Astrocyte of the hippocampus (primary cell): ENCODE data around the gene TSEN34.
A peak's percentile ranks its signal among the peaks of the same experiment; 100 is the strongest.
"Not testable (repeated sequence)": the region's sequence is repeated elsewhere in the genome, so short reads cannot be mapped to it uniquely, and the experiment has no call there.

ENCODE experiments used
- DNase-seq: peaks from one replicate; pipeline ENCODE4 v3.0.0; 2011; ENCODE audit warnings: low read depth, low spot score

The TSEN34 gene

DNA sequence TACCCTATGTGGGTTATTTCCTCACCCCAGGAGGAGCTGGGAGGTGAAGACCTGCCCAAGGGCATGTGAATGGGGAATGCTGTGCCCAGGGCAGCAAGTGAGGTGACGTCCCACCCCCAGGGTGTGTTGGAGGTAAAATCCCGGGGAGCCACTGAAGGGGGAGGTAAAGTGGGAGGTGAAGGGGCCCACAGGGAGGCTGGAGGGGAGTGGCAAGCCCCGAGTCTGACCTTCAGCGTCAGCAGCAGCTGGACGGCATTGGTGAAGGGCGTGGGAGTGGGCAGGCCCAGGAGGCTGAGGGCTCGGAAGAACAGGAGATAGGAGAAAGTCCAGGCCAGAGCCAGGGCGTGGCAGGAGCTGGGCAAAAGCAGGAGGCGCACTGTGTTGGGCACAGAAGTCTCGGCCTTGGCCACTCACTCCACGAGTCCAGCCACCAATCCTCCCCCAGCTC, 4.2 kb upstream of the TSEN34 start:
- DNase-seq: no peak

- DNase-seq: peak; percentile 63
These were observed 2.8 kb upstream of the TSEN34 start for GRCh38 chr19:54188215-54188871.

GRCh38 chr19:54189145-54189734, 1.9 kb upstream of the TSEN34 start, which contains the start of gene MBOAT7:
MBOAT7 (minus strand) TSS chr19:54189580; CDS start chr19:54188508, 1,072 bp downstream.
- no peak for DNase-seq

GRCh38 chr19:54189735-54190502, 1.2 kb upstream of the TSEN34 start:
- DNase-seq: peak; percentile 100

GRCh38 chr19:54190503-54191010, 551 bp upstream of the TSEN34 start:
- DNase-seq: peak; percentile 100

DNA sequence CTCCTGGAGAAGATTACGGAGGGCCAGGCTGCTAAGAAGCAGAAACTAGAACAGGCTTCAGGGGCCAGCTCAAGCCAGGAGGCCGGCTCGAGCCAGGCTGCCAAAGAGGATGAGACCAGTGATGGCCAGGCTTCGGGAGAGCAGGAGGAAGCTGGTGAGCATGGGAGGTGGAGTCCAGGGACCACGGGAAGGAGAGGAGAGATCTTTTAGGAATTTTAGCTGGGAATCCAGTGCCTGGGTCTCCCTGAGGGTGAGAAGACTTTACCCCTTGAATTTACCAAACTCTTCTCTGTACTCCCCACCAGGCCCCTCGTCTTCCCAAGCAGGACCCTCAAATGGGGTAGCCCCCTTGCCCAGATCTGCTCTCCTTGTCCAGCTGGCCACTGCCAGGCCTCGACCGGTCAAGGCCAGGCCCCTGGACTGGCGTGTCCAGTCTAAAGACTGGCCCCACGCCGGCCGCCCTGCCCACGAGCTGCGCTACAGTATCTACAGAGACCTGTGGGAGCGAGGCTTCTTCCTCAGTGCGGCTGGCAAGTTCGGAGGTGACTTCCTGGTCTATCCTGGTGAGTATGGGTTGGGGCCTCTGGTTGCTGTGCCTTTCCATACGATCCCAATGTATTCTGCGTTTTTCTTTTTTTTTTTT, 824 bp downstream of the TSEN34 start:
- no peak for DNase-seq

DNA sequence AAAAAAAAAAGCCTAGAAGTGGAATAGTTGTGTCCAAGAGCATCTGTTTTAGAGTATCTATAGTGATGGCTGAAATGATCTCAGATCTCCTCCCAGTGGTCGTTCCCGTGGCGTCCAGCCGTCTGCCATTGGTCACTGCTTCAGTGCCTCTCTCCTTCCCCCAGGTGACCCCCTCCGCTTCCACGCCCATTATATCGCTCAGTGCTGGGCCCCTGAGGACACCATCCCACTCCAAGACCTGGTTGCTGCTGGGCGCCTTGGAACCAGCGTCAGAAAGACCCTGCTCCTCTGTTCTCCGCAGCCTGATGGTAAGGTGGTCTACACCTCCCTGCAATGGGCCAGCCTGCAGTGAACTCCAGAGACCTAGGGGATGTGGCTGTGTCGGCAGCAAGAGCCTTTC, 1.9 kb downstream of the TSEN34 start:
- no peak for DNase-seq

GRCh38 chr19:54194463-54194862, 3.4 kb downstream of the TSEN34 start:
- not testable (repeated sequence) for DNase-seq

DNA sequence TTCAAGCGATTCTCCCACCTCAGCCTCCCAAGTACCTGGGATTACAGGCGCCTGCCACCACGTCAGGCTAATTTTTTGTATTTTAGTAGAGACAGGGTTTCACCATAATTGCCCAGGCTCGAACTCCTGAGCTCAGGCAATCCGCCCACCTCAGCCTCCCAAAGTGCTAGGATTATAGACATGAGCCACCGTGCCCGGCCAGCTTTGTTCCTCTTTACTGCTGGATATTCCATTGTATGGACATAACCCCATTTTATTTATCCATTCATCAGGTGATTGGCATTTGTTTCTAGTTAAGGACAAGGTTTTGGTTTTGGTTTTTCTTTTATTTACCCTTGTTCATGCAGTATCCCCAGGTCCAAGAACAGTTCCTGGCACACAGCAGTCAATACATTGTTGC, 5.4 kb downstream of the TSEN34 start:
- no peak for DNase-seq

DNA sequence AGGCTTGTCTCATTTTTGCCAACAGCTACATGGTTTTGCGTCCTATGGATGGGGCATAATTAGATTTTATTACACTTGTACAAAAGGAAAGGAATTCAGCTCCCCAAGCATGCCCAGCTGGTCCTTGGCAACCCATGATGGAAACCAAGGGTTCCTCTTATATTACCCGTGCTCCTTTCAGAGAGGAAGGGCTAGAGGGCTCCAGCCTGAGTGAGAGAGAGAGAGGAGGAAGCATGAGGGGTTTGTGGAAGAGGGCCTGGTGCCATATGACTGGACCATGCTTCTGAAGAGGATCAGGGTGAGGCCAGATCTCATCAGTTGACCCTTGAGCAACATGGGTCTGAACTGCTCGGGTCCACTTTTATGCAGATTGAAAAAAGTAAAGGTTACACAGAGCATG, 6.0 kb downstream of the TSEN34 start:
- DNase-seq: no peak

- DNase-seq: no peak
These were observed 8.3 kb downstream of the TSEN34 start for GRCh38 chr19:54199401-54199800.

DNA sequence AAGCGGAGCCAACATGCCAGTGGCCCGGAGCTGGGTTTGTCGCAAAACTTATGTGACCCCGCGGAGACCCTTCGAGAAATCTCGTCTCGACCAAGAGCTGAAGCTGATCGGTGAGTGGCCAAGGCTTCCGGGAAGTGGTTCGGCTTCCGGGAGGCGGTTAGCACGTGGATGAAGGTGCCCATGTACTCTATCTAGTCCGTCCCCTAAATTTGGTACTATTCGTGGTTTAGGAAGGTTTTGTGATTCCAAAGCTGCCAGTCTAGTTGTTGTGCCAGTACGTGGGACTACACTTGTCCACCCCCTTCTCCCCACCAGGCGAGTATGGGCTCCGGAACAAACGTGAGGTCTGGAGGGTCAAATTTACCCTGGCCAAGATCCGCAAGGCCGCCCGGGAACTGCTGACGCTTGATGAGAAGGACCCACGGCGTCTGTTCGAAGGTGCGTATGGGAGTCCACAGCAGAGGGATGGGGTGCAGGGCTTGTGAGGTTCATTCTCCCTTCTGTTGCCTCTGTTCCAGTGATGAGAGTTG, 10.1 kb downstream of the TSEN34 start:
- no peak for DNase-seq

DNA sequence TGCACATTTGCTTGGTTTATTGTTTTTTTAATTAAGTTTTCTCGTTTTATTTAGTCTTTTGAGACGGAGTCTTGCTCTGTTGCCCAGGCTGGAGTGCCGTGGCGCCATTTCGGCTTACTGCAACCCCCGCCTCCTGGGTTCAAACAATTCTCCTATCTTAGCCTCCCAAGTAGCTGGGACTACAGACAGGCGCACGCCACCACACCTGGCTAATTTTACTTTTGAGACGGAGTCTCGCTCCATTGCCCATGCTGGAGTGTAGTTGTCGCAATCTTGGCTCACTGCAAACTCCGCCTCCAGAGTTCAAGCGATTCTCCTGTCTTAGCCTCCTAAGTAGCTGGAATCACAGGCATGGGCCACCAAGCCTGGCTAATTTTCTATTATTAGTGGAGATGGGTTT, 10.9 kb downstream of the TSEN34 start:
- DNase-seq: no peak

GRCh38 chr19:54203151-54203611, 12.1 kb downstream of the TSEN34 start:
- DNase-seq: no peak

GRCh38 chr19:54204767-54205468, 13.8 kb downstream of the TSEN34 start:
- DNase-seq: no peak

- DNase-seq: no peak
These were observed 15.1 kb downstream of the TSEN34 start for GRCh38 chr19:54206030-54206830.

DNA sequence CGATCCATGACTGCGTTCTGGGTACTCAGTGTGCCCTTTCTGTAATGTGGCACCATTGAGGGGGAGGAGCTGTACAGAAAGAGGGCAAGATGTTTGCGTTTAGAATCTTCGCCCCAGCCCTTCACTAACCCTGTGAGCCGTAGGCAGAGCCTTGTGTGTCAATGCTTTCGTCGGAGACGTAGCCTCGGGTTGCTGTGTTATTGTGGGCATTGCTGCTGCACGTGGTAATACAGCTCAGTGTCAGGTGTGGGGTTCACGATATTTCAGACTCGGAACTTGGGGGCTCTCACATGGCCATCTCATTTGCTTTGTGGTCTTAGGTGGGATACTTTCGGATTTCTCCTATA, 15.7 kb downstream of the TSEN34 start:
- DNase-seq: no peak

- DNase-seq: not testable (repeated sequence)
These were observed 16.1 kb downstream of the TSEN34 start for GRCh38 chr19:54207193-54207592.

GRCh38 chr19:54207676-54207982, 16.5 kb downstream of the TSEN34 start:
- DNase-seq: no peak

DNA sequence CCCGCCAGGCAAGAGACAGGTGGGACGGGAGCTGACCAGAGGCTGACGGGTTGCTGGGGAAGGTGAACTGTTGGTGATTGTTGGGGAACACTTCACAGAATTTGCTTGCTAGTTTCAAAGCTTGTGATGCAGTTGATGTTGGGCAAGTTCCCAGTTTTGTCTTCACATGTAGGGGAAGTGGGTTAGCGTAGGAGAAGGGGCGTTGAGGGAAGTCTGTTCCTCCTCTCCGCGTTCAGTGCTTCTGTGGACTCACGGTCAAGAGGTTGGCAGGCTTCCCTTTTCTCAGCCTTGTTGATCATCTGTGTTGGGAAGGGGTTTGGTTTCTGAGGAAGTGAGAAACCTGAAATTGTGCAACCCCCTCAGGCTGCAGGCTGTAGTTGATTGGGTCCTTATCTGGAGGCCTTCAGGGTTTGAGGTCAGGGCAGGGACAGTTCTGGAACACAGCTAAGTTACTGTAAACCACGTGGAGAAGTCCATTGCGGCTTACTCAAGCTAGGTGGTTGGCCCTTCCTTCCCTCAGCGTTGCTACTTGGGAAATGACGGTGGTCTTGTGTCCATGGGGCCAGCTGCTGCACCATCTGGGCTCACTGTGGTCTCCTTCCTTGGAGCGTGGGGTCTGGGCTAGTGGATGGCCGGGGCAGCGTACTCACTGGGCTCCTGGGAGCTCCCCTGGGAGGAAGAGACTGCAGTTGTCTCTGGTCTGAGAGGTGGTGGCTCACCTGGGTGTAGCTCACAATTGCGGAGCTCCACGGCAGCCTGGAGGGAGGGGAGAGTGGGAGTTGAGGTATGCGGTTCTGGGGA, 17.1 kb downstream of the TSEN34 start:
- peak; percentile 69 for DNase-seq
